GM10847 (cell line): ENCODE results near the gene OSGEPL1.

ENCODE experiments used
- POLR2A ChIP-seq: IDR thresholded peaks from 2 replicates; pipeline ENCODE4 v1.6.1; 2011; ENCODE audit not compliant: insufficient read length; ENCODE audit errors: extremely low read depth

Gene OSGEPL1

GRCh38 chr2:189762551-189763298 lies at the start of gene OSGEPL1:
OSGEPL1 (minus strand) TSS chr2:189762792; CDS start chr2:189761640, 1,152 bp downstream.
- TF ChIP-seq POLR2A = peak; percentile 64

- TF ChIP-seq POLR2A = no peak
Observed at GRCh38 chr2:189803431-189803830, 40.8 kb upstream of the OSGEPL1 start.

- no peak for TF ChIP-seq POLR2A
Observed at GRCh38 chr2:189802396-189802912, 39.9 kb upstream of the OSGEPL1 start.

GRCh38 chr2:189799531-189799930 lies 36.9 kb upstream of the OSGEPL1 start:
- TF ChIP-seq POLR2A = no peak

- TF ChIP-seq POLR2A = no peak
Observed at GRCh38 chr2:189799030-189799331, 36.4 kb upstream of the OSGEPL1 start.

- no peak for TF ChIP-seq POLR2A
Observed at GRCh38 chr2:189798312-189799029, 35.9 kb upstream of the OSGEPL1 start.

DNA sequence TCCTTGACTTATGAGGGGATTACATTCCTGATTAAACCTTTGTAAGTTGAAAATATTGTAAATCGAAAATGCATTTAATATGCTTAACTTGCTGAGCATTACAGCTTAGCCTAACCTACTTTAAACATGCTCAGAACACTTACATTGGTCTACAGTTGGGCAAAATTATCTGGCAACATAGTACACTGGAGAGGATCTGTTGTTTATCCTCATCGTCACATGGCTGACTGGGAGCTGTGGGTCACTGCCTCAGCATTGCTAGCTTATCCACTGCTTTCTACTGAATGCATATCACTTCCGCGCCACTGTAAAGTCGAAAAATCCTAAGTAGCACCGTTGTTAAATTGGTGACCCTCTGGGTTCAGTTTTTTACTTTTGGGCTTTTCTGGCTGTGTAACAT lies 35.3 kb upstream of the OSGEPL1 start:
- TF ChIP-seq POLR2A = no peak

GRCh38 chr2:189794310-189794709 lies 31.7 kb upstream of the OSGEPL1 start:
- no peak for TF ChIP-seq POLR2A

- TF ChIP-seq POLR2A = no peak
Observed at GRCh38 chr2:189791338-189792042, 28.9 kb upstream of the OSGEPL1 start.

DNA sequence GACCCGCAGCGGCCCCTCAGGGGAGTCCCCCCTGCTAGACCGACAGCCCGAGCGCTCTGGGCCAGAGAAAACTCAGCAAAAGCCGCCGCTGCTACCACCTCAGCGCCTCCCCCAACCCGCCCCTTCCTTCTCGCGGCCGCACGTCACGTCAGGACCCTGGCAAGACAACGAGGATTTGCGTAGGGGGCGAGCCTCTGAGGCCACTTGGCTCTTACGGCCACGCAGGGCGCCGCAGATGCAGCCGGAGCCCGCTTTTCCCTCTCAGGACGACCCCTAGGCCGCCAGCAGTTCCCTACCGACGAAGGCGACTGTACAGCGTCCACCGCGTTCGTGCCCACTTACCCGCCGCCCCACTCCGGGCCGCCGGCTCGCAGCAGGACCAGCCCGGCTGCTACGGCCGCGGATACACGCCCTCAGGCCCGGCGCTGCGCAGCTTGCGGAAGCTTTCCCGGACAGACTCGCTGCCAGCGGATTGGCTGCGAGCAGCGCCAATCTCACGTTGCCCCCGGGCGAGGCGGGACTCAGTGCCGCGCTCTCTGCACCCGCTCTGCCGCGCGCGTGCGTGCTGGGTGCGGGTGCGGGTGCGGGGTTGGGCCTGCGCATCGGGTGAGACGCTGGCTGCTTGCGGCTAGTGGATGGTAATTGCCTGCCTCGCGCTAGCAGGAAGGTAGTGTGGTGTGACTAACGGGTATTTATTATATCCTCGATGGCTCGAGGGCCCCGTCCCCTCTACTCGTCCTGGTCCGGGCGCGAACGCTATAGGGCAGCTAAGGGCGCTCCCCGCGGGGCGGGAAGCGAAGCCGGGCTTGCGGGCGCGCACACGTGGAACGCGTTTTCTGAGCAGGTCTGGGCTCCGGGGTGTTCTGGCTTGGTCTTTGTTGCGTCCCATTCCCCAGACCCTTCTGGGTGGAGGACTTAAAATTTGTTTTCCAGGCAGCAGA lies 21.6 kb upstream of the OSGEPL1 start, which contains the start of the genes ORMDL1 and PMS1:
Gene ORMDL1, minus strand, starts transcription at position 413 of the 941 bp plus-strand sequence. CDS start 1,744 bp downstream, outside the sequence.
Gene PMS1, plus strand, starts transcription at position 524 of the 941 bp plus-strand sequence. CDS start 7,360 bp downstream, outside the sequence.
- TF ChIP-seq POLR2A = peak; percentile 92

GRCh38 chr2:189783451-189783926 lies 20.9 kb upstream of the OSGEPL1 start:
- TF ChIP-seq POLR2A = no peak

- TF ChIP-seq POLR2A = no peak
Observed at GRCh38 chr2:189782221-189782671, 19.7 kb upstream of the OSGEPL1 start.

DNA sequence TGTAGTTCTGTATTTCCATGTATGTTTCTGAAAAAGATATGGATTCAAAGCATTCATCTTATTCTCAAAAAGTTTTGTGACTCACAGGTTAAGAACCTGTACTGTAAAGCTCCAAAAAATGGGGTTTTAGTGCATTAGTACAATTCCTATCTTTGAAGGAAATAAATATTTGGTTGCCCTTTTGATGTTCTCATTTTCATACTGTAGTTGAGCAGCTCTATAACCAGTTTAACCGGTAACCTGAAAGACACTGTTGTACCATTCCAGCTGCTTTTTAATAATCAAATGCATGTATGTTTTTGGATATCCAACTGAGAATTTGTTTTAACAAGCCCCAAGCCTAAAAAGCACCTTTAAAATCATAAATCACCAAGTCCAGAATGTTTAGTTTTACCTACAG lies 9.6 kb upstream of the OSGEPL1 start:
- TF ChIP-seq POLR2A = no peak
